Measurements from ENCODE around the gene EPS15. TPM values are rescaled to one million over a fixed set of nuclear protein-coding genes. Genes with fewer than 3 reads are reported as not detected.

The EPS15 gene
- total RNA-seq, 1 experiment from 2014 or later, result 37.1 TPM

- no peaks in the 10 kb centered on the region for H3K36me3 Mint-ChIP-seq
- DNase-seq (ENCODE audit: low spot score) (no peak), ATAC-seq (peak; percentile 44)
- H3K9me3 Mint-ChIP-seq, result no peaks in the 10 kb centered on the region
- peaks cover 13% of the 10 kb centered on the region for H3K4me1 Mint-ChIP-seq
- ChIA-PET POLR2A (no interaction called here), CTCF (interaction anchor here (0.6 to 2.5 kb wide), 4 partner anchors 14 to 397 kb away, joined by 4 to 10 read pairs (median 6); no protein-coding TSS in a partner anchor)
- peaks cover 25% of the 10 kb centered on the region for H3K27me3 Mint-ChIP-seq (ENCODE audit: low read depth)
- H3K27ac Mint-ChIP-seq, result peak within 1 kb of the TSS; percentile 33; the same call in 1 of the 2 replicates
- H3K4me3 Mint-ChIP-seq, result peak within 1 kb of the TSS; percentile 93
- TF ChIP-seq ETV6 (CRISPR knock-in tag; IDR thresholded peaks at IDR 0.05), result 0 out of 2 replicates have a peak, but pooled peaks have one; percentile 19
- TF ChIP-seq ZNF121 (CRISPR knock-in tag; IDR thresholded peaks at IDR 0.05), result no peak
These were observed 188.5 kb downstream of the EPS15 start, which contains the start of gene TTC39A for GRCh38 chr1:51330331-51331201. TTC39A (minus strand) TSS chr1:51330562; CDS start chr1:51330477, 85 bp downstream.

GRCh38 chr1:51329443-51330325 lies 189.4 kb downstream of the EPS15 start:
- DNase-seq (ENCODE audit: low spot score) (no peak), ATAC-seq (no peak)
- Mint-ChIP-seq H3K27ac (no peak overlapping the region), H3K4me1 (peaks cover 13% of the 10 kb centered on the region), H3K36me3 (no peaks in the 10 kb centered on the region), H3K9me3 (no peaks in the 10 kb centered on the region), H3K27me3 (ENCODE audit: low read depth) (peaks cover 25% of the 10 kb centered on the region), H3K4me3 (peak overlapping the region; percentile 62)
- TF ChIP-seq ATF2 (CRISPR knock-in tag; IDR thresholded peaks at IDR 0.05; ENCODE audit: borderline replicate concordance, low read depth) (no peak), GABPB1 (CRISPR knock-in tag; IDR thresholded peaks at IDR 0.05) (no peak), AR (CRISPR knock-in tag; IDR thresholded peaks at IDR 0.05) (no peak), ZMAT4 (CRISPR knock-in tag; IDR thresholded peaks at IDR 0.05) (no peak), USF1 (CRISPR knock-in tag; IDR thresholded peaks at IDR 0.05) (no peak), E2F1 (CRISPR knock-in tag; IDR thresholded peaks at IDR 0.05) (no peak), USF2 (CRISPR knock-in tag; IDR thresholded peaks at IDR 0.05) (no peak)
- CTCF ChIA-PET, result interaction anchor here (2.5 kb wide), 1 partner anchor 16 kb away, joined by 10 read pairs; no protein-coding TSS in a partner anchor
- POLR2A ChIA-PET, result no interaction called here

- ChIA-PET POLR2A (no interaction called here), CTCF (no interaction called here)
- Mint-ChIP-seq H3K36me3 (no peaks in the 10 kb centered on the region), H3K4me1 (peaks cover 13% of the 10 kb centered on the region), H3K4me3 (peak overlapping the region; percentile 62; the same call in 1 of the 2 replicates), H3K27ac (no peak overlapping the region), H3K9me3 (no peaks in the 10 kb centered on the region), H3K27me3 (ENCODE audit: low read depth) (peaks cover 25% of the 10 kb centered on the region)
- no peak for ATAC-seq
- no peak for DNase-seq (ENCODE audit: low spot score)
- TF ChIP-seq ATF2 (CRISPR knock-in tag; IDR thresholded peaks at IDR 0.05; ENCODE audit: borderline replicate concordance, low read depth) (no peak), SMAD4 (CRISPR knock-in tag; IDR thresholded peaks at IDR 0.05) (no peak), SOX15 (CRISPR knock-in tag; IDR thresholded peaks at IDR 0.05) (no peak), TEAD4 (CRISPR knock-in tag; IDR thresholded peaks at IDR 0.05) (no peak), ERG (CRISPR knock-in tag; IDR thresholded peaks at IDR 0.05) (no peak), PREB (CRISPR knock-in tag; IDR thresholded peaks at IDR 0.05; ENCODE audit: borderline replicate concordance) (no peak)
These were observed 190.1 kb downstream of the EPS15 start for GRCh38 chr1:51328926-51329325.
